ENCODE measurements around the gene BABAM1. TPM values are rescaled to one million over a fixed set of nuclear protein-coding genes. Genes with fewer than 3 reads are reported as not detected.
A peak's percentile ranks its signal among the peaks of the same experiment; 100 is the strongest.

BABAM1 gene
- total RNA-seq, 1 experiment from 2014 or later = 83.9 TPM

- H2AFZ ChIP-seq (ENCODE audit: low read length) = no peak overlapping the region
- H3K27ac ChIP-seq (ENCODE audit: low read length) = no peak overlapping the region
- H3K4me2 ChIP-seq (ENCODE audit: low read depth, low read length, poor library complexity, severe bottlenecking) = no peak overlapping the region
- no peaks in the 10 kb centered on the region for H3K9me3 ChIP-seq (ENCODE audit: low read length)
- peaks cover 13% of the 10 kb centered on the region; the same call in 1 of the 2 replicates for H4K20me1 ChIP-seq (ENCODE audit: insufficient read depth, low read depth, low read length)
- H3K36me3 ChIP-seq (ENCODE audit: insufficient read depth, low read length) = no peaks in the 10 kb centered on the region; the same call in 1 of the 2 replicates
- H3K27me3 ChIP-seq (ENCODE audit: low read length) = no peaks in the 10 kb centered on the region
- DNase-seq = no peak
- H3K4me3 ChIP-seq (ENCODE audit: low read length) = no peak overlapping the region
- no peaks in the 10 kb centered on the region for H3K9me2 ChIP-seq (replicated peaks; ENCODE audit: insufficient read depth, low read length)
- no peak overlapping the region for H3K9ac ChIP-seq (ENCODE audit: low read length)
- peaks cover 24% of the 10 kb centered on the region for H3K79me2 ChIP-seq (ENCODE audit: low read length)
- H3K4me1 ChIP-seq (ENCODE audit: low read length) = peaks cover 22% of the 10 kb centered on the region
Observed at GRCh38 chr19:17232258-17232657, 35.0 kb upstream of the BABAM1 start.

GRCh38 chr19:17234911-17235299 is 32.3 kb upstream of the BABAM1 start:
- H2AFZ ChIP-seq (ENCODE audit: low read length) = peak overlapping the region; percentile 87; the same call in 1 of the 2 replicates
- H3K79me2 ChIP-seq (ENCODE audit: low read length) = peaks cover 23% of the 10 kb centered on the region
- peak overlapping the region; percentile 93 for H3K4me2 ChIP-seq (ENCODE audit: low read depth, low read length, poor library complexity, severe bottlenecking)
- H3K27me3 ChIP-seq (ENCODE audit: low read length) = no peaks in the 10 kb centered on the region
- peaks cover 13% of the 10 kb centered on the region; the same call in 1 of the 2 replicates for H4K20me1 ChIP-seq (ENCODE audit: insufficient read depth, low read depth, low read length)
- H3K9me3 ChIP-seq (ENCODE audit: low read length) = no peaks in the 10 kb centered on the region
- no peaks in the 10 kb centered on the region for H3K9me2 ChIP-seq (replicated peaks; ENCODE audit: insufficient read depth, low read length)
- peak; percentile 87 for DNase-seq
- H3K4me3 ChIP-seq (ENCODE audit: low read length) = peak overlapping the region; percentile 73
- H3K4me1 ChIP-seq (ENCODE audit: low read length) = peaks cover 20% of the 10 kb centered on the region
- H3K27ac ChIP-seq (ENCODE audit: low read length) = peak overlapping the region; percentile 63
- H3K9ac ChIP-seq (ENCODE audit: low read length) = peak overlapping the region; percentile 75
- no peaks in the 10 kb centered on the region; the same call in 1 of the 2 replicates for H3K36me3 ChIP-seq (ENCODE audit: insufficient read depth, low read length)

- H3K79me2 ChIP-seq (ENCODE audit: low read length) = peaks cover 23% of the 10 kb centered on the region
- no peaks in the 10 kb centered on the region for H3K9me3 ChIP-seq (ENCODE audit: low read length)
- H3K4me1 ChIP-seq (ENCODE audit: low read length) = peaks cover 20% of the 10 kb centered on the region
- peaks cover 13% of the 10 kb centered on the region; the same call in 1 of the 2 replicates for H4K20me1 ChIP-seq (ENCODE audit: insufficient read depth, low read depth, low read length)
- no peaks in the 10 kb centered on the region for H3K27me3 ChIP-seq (ENCODE audit: low read length)
- peak; percentile 85 for DNase-seq
- peak overlapping the region; percentile 75 for H3K9ac ChIP-seq (ENCODE audit: low read length)
- no peaks in the 10 kb centered on the region; the same call in 1 of the 2 replicates for H3K36me3 ChIP-seq (ENCODE audit: insufficient read depth, low read length)
- peak overlapping the region; percentile 63 for H3K27ac ChIP-seq (ENCODE audit: low read length)
- peak overlapping the region; percentile 87; the same call in 1 of the 2 replicates for H2AFZ ChIP-seq (ENCODE audit: low read length)
- H3K4me3 ChIP-seq (ENCODE audit: low read length) = peak overlapping the region; percentile 73
- H3K9me2 ChIP-seq (replicated peaks; ENCODE audit: insufficient read depth, low read length) = no peaks in the 10 kb centered on the region
- H3K4me2 ChIP-seq (ENCODE audit: low read depth, low read length, poor library complexity, severe bottlenecking) = peak overlapping the region; percentile 93
Observed at GRCh38 chr19:17235300-17235970, 31.8 kb upstream of the BABAM1 start.

- Histone ChIP-seq H4K20me1 (ENCODE audit: insufficient read depth, low read depth, low read length) (peaks cover 13% of the 10 kb centered on the region; the same call in 1 of the 2 replicates), H3K36me3 (ENCODE audit: insufficient read depth, low read length) (no peaks in the 10 kb centered on the region; the same call in 1 of the 2 replicates), H3K9ac (ENCODE audit: low read length) (peak overlapping the region; percentile 75), H3K4me2 (ENCODE audit: low read depth, low read length, poor library complexity, severe bottlenecking) (peak overlapping the region; percentile 93), H3K9me3 (ENCODE audit: low read length) (no peaks in the 10 kb centered on the region), H3K27ac (ENCODE audit: low read length) (peak overlapping the region; percentile 70), H3K27me3 (ENCODE audit: low read length) (no peaks in the 10 kb centered on the region), H2AFZ (ENCODE audit: low read length) (peak overlapping the region; percentile 87; the same call in 1 of the 2 replicates), H3K4me3 (ENCODE audit: low read length) (peak overlapping the region; percentile 73), H3K9me2 (replicated peaks; ENCODE audit: insufficient read depth, low read length) (no peaks in the 10 kb centered on the region), H3K79me2 (ENCODE audit: low read length) (peaks cover 23% of the 10 kb centered on the region), H3K4me1 (ENCODE audit: low read length) (peaks cover 20% of the 10 kb centered on the region)
- DNase-seq = peak; percentile 70
Observed at GRCh38 chr19:17235971-17236777, 31.1 kb upstream of the BABAM1 start.

- Histone ChIP-seq H3K27ac (ENCODE audit: low read length) (peak overlapping the region; percentile 70; the same call in 1 of the 2 replicates), H3K4me1 (ENCODE audit: low read length) (peaks cover 24% of the 10 kb centered on the region), H3K9me3 (ENCODE audit: low read length) (no peaks in the 10 kb centered on the region), H3K27me3 (ENCODE audit: low read length) (no peaks in the 10 kb centered on the region), H3K79me2 (ENCODE audit: low read length) (peaks cover 23% of the 10 kb centered on the region), H4K20me1 (ENCODE audit: insufficient read depth, low read depth, low read length) (peaks cover 10% of the 10 kb centered on the region; the same call in 1 of the 2 replicates), H3K4me3 (ENCODE audit: low read length) (peak overlapping the region; percentile 37; the same call in 1 of the 2 replicates), H2AFZ (ENCODE audit: low read length) (no peak overlapping the region), H3K36me3 (ENCODE audit: insufficient read depth, low read length) (no peaks in the 10 kb centered on the region; the same call in 1 of the 2 replicates), H3K9me2 (replicated peaks; ENCODE audit: insufficient read depth, low read length) (no peaks in the 10 kb centered on the region), H3K9ac (ENCODE audit: low read length) (peak overlapping the region; percentile 53), H3K4me2 (ENCODE audit: low read depth, low read length, poor library complexity, severe bottlenecking) (peak overlapping the region; percentile 48)
- DNase-seq = peak; percentile 66
Observed at GRCh38 chr19:17236811-17237543, 30.3 kb upstream of the BABAM1 start.

- Histone ChIP-seq H3K4me3 (ENCODE audit: low read length) (no peak overlapping the region), H3K4me1 (ENCODE audit: low read length) (peaks cover 31% of the 10 kb centered on the region), H3K36me3 (ENCODE audit: insufficient read depth, low read length) (no peaks in the 10 kb centered on the region), H3K27me3 (ENCODE audit: low read length) (no peaks in the 10 kb centered on the region), H2AFZ (ENCODE audit: low read length) (no peak overlapping the region), H3K27ac (ENCODE audit: low read length) (no peak overlapping the region), H3K79me2 (ENCODE audit: low read length) (peaks cover 28% of the 10 kb centered on the region), H3K9me3 (ENCODE audit: low read length) (no peaks in the 10 kb centered on the region), H4K20me1 (ENCODE audit: insufficient read depth, low read depth, low read length) (peaks cover 12% of the 10 kb centered on the region), H3K9me2 (replicated peaks; ENCODE audit: insufficient read depth, low read length) (no peaks in the 10 kb centered on the region), H3K9ac (ENCODE audit: low read length) (no peak overlapping the region), H3K4me2 (ENCODE audit: low read depth, low read length, poor library complexity, severe bottlenecking) (no peak overlapping the region)
- no peak for DNase-seq
Observed at GRCh38 chr19:17237747-17238706, 29.2 kb upstream of the BABAM1 start.

GRCh38 chr19:17240062-17240752 is 27.0 kb upstream of the BABAM1 start:
- Histone ChIP-seq H3K27ac (ENCODE audit: low read length) (no peak overlapping the region), H3K36me3 (ENCODE audit: insufficient read depth, low read length) (no peaks in the 10 kb centered on the region), H3K4me2 (ENCODE audit: low read depth, low read length, poor library complexity, severe bottlenecking) (no peak overlapping the region), H4K20me1 (ENCODE audit: insufficient read depth, low read depth, low read length) (peaks cover 16% of the 10 kb centered on the region), H3K4me3 (ENCODE audit: low read length) (no peak overlapping the region), H2AFZ (ENCODE audit: low read length) (no peak overlapping the region), H3K27me3 (ENCODE audit: low read length) (no peaks in the 10 kb centered on the region), H3K79me2 (ENCODE audit: low read length) (peaks cover 25% of the 10 kb centered on the region), H3K4me1 (ENCODE audit: low read length) (peaks cover 36% of the 10 kb centered on the region), H3K9me3 (ENCODE audit: low read length) (no peaks in the 10 kb centered on the region), H3K9ac (ENCODE audit: low read length) (no peak overlapping the region), H3K9me2 (replicated peaks; ENCODE audit: insufficient read depth, low read length) (no peaks in the 10 kb centered on the region)
- DNase-seq = no peak

All from Karpas-422 (cell line).